CD4-positive, alpha-beta T cell treated with Interleukin-6 at 100 ng/mL for 8 hours (primary cell): ENCODE results near the gene ANKFY1.

Experiments used
- DNase-seq: peaks from one replicate; pipeline ENCODE4 v3.0.0-alpha.2; 2020; ENCODE audit warnings: mixed read lengths, low spot score

Gene ANKFY1

GRCh38 chr17:4263282-4264215 is at the start of gene ANKFY1:
TSS of gene ANKFY1 (minus strand) at chr17:4263979. CDS start at chr17:4263941, 38 bp downstream.
- peak; percentile 94 for DNase-seq

- DNase-seq: no peak
Observed at GRCh38 chr17:4310354-4311060, 46.7 kb upstream of the ANKFY1 start.

- no peak for DNase-seq
Observed at GRCh38 chr17:4309897-4310296, 46.1 kb upstream of the ANKFY1 start.

- DNase-seq: no peak
Observed at GRCh38 chr17:4307179-4307930, 43.6 kb upstream of the ANKFY1 start.

GRCh38 chr17:4305224-4305623 is 41.4 kb upstream of the ANKFY1 start:
- DNase-seq: no peak

GRCh38 chr17:4304417-4305027 is 40.7 kb upstream of the ANKFY1 start:
- DNase-seq: peak; percentile 60

GRCh38 chr17:4301066-4301465 is 37.3 kb upstream of the ANKFY1 start:
- no peak for DNase-seq

GRCh38 chr17:4297351-4297750 is 33.6 kb upstream of the ANKFY1 start:
- no peak for DNase-seq

- no peak for DNase-seq
Observed at GRCh38 chr17:4295686-4296085, 31.9 kb upstream of the ANKFY1 start.

GRCh38 chr17:4293572-4293971 is 29.8 kb upstream of the ANKFY1 start:
- no peak for DNase-seq

- DNase-seq: no peak
Observed at GRCh38 chr17:4287710-4288109, 23.9 kb upstream of the ANKFY1 start.

GRCh38 chr17:4276514-4276913 is 12.7 kb upstream of the ANKFY1 start:
- DNase-seq: no peak

GRCh38 chr17:4272972-4273368 is 9.2 kb upstream of the ANKFY1 start:
- no peak for DNase-seq

- DNase-seq: no peak
Observed at GRCh38 chr17:4272213-4272971, 8.6 kb upstream of the ANKFY1 start.

GRCh38 chr17:4270736-4271135 is 7.0 kb upstream of the ANKFY1 start:
- DNase-seq: no peak

GRCh38 chr17:4269915-4270314 is 6.1 kb upstream of the ANKFY1 start:
- no peak for DNase-seq

- DNase-seq: no peak
Observed at GRCh38 chr17:4267402-4267801, 3.6 kb upstream of the ANKFY1 start.

- DNase-seq: no peak
Observed at GRCh38 chr17:4266550-4266949, 2.8 kb upstream of the ANKFY1 start.

- no peak for DNase-seq
Observed at GRCh38 chr17:4262703-4263102, 1.1 kb downstream of the ANKFY1 start.

- no peak for DNase-seq
Observed at GRCh38 chr17:4261452-4261851, 2.3 kb downstream of the ANKFY1 start.

GRCh38 chr17:4258867-4259266 is 4.9 kb downstream of the ANKFY1 start:
- DNase-seq: no peak
